ENCODE results near the gene SORT1. TPM values are rescaled to one million over a fixed set of nuclear protein-coding genes. Genes with fewer than 3 reads are reported as not detected.
"Not testable (repeated sequence)": the region's sequence is repeated elsewhere in the genome, so short reads cannot be mapped to it uniquely, and the experiment has no call there.

Gene SORT1
- total and polyA plus RNA-seq, 2 of the 4 experiments (the other 2 are of a cell fraction), result 15.8 to 16.7 TPM

GRCh38 chr1:109306832-109307273 is 90.9 kb downstream of the SORT1 start, which contains the start of gene MYBPHL:
Gene MYBPHL (minus strand): TSS chr1:109307011. CDS start chr1:109306991, 20 bp downstream.
- Histone ChIP-seq H3K4me3 (ENCODE audit: insufficient read depth, low read depth, low read length) (no peak within 1 kb of the TSS), H3K23ac (ENCODE audit: low read depth, low read length) (no peak within 1 kb of the TSS), H3K18ac (ENCODE audit: low read depth, low read length) (no peak within 1 kb of the TSS; the same call in 1 of the 2 replicates), H3K27ac (ENCODE audit: insufficient read depth, low read length) (no peak within 1 kb of the TSS), H3K4ac (ENCODE audit: low read depth, low read length) (peak within 1 kb of the TSS; percentile 46; the same call in 1 of the 2 replicates), H4K91ac (ENCODE audit: insufficient read depth, low read depth, low read length) (peak within 1 kb of the TSS; percentile 19; the same call in 1 of the 2 replicates), H2BK5ac (ENCODE audit: low read depth, low read length, poor library complexity, severe bottlenecking) (no peak within 1 kb of the TSS), H4K8ac (ENCODE audit: low read depth in 2 of 2, low read length in 2 of 2) (no peak within 1 kb of the TSS; a peak in 1 of 4 replicates), H3K9me3 (ENCODE audit: control insufficient read depth, insufficient read depth, low read length) (no peaks in the 10 kb centered on the region), H3K56ac (ENCODE audit: extremely low read depth, insufficient read depth, low read length) (no peak within 1 kb of the TSS), H2AK5ac (ENCODE audit: low read depth, low read length) (peak within 1 kb of the TSS; percentile 48; the same call in 1 of the 2 replicates), H3K4me1 (ENCODE audit: control insufficient read depth, insufficient read depth, low read length) (peaks cover 17% of the 10 kb centered on the region), H4K5ac (ENCODE audit: low read depth, low read length) (no peak within 1 kb of the TSS), H3K27me3 (ENCODE audit: control insufficient read depth, insufficient read depth, low read length) (no peaks in the 10 kb centered on the region), H3K14ac (replicated peaks; ENCODE audit: low read depth, low read length) (peak within 1 kb of the TSS; percentile 30; the same call in 1 of the 2 replicates), H3K79me1 (ENCODE audit: low read depth in 1 of 2, low read length in 2 of 2) (no peaks in the 10 kb centered on the region), H2BK15ac (ENCODE audit: low read depth, low read length) (peak within 1 kb of the TSS; percentile 20; the same call in 1 of the 3 replicates), H3K9me1 (ENCODE audit: insufficient read depth, low read length) (peaks cover 17% of the 10 kb centered on the region), H2BK120ac (ENCODE audit: low read depth, low read length) (0 out of 2 replicates have a peak within 1 kb of the TSS, but pooled peaks have one; percentile 1), H2AK9ac (replicated peaks; ENCODE audit: low read depth, low read length, poor library complexity) (peak within 1 kb of the TSS; percentile 7), H2AFZ (replicated peaks; ENCODE audit: low read length, poor library complexity) (no peak within 1 kb of the TSS), H3K9ac (ENCODE audit: low read depth, low read length) (no peak within 1 kb of the TSS), H4K20me1 (ENCODE audit: insufficient read depth, low read length) (peaks cover 3% of the 10 kb centered on the region; the same call in 1 of the 2 replicates), H2BK20ac (ENCODE audit: low read depth, low read length) (no peak within 1 kb of the TSS), H3K36me3 (ENCODE audit: control insufficient read depth, insufficient read depth, low read length) (no peaks in the 10 kb centered on the region), H3K4me2 (ENCODE audit: low read depth, low read length) (no peak within 1 kb of the TSS)
- intact Hi-C loops (cut with micrococcal nuclease), result no loop called here
- ATAC-seq (ENCODE audit: low read depth), result no peak
- TF ChIP-seq RCOR1 (IDR thresholded peaks at IDR 0.05; ENCODE audit: insufficient replicate concordance, low read length), result no peak
- DNase-seq, result no peak
- in situ Hi-C loops (cut with MboI; ENCODE audit: low sequenced_read_pairs), result no loop called here
- ChIA-PET POLR2A (ENCODE audit: unreplicated experiment) (no interaction called here), CTCF (interaction anchor here (1.0 to 1.1 kb wide), 2 partner anchors 24 to 30 kb away, joined by 3 to 4 read pairs; partner anchors contain the start of gene PSRC1)
- WGBS, 2 experiments (ENCODE audit: extremely low coverage in 2 of 2, insufficient read length in 1 of 2), result no CpG with 5 or more reads among the region's 7 CpGs
- dilution Hi-C loops (cut with HindIII; ENCODE audit: low sequenced_read_pairs, unreplicated experiment), result no loop called here
- BruUV-seq (replicated peaks), result no TSS peak

DNA sequence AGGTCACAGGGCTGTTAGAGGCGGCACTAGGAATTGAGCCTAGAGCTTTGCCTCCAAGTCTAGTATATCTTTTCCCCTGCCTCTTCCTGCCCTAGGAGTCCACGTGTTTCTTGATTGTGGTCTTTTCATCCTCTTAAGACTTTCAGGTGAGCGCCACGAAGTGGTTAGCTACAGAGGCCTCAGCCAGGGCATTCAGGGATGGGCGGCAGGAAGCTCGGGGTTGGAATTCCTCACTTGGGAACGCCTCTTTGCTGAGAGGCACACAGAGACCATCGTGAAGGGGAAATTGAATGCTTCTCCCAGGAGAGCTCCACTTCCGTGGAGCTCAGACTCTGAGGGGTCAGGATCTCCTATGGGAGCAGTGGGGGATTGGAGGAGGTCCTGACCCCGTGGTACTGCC is 91.7 kb downstream of the SORT1 start:
- H4K20me1 ChIP-seq (ENCODE audit: insufficient read depth, low read length); H3K4me2 ChIP-seq (ENCODE audit: low read depth, low read length); H2AFZ ChIP-seq (replicated peaks; ENCODE audit: low read length, poor library complexity); H3K14ac ChIP-seq (replicated peaks; ENCODE audit: low read depth, low read length); H2AK9ac ChIP-seq (replicated peaks; ENCODE audit: low read depth, low read length, poor library complexity); H2BK15ac ChIP-seq (ENCODE audit: low read depth, low read length); dilution Hi-C loops (cut with HindIII; ENCODE audit: low sequenced_read_pairs, unreplicated experiment); H3K36me3 ChIP-seq (ENCODE audit: control insufficient read depth, insufficient read depth, low read length); H3K4ac ChIP-seq (ENCODE audit: low read depth, low read length); H3K79me1 ChIP-seq (ENCODE audit: low read depth in 1 of 2, low read length in 2 of 2); CTCF ChIA-PET; H3K9ac ChIP-seq (ENCODE audit: low read depth, low read length); H3K27me3 ChIP-seq (ENCODE audit: control insufficient read depth, insufficient read depth, low read length); H3K56ac ChIP-seq (ENCODE audit: extremely low read depth, insufficient read depth, low read length); ATAC-seq (ENCODE audit: low read depth); H3K4me3 ChIP-seq (ENCODE audit: insufficient read depth, low read depth, low read length); H2BK5ac ChIP-seq (ENCODE audit: low read depth, low read length, poor library complexity, severe bottlenecking); H3K9me3 ChIP-seq (ENCODE audit: control insufficient read depth, insufficient read depth, low read length); BruUV-seq (replicated peaks); H2BK120ac ChIP-seq (ENCODE audit: low read depth, low read length); in situ Hi-C loops (cut with MboI; ENCODE audit: low sequenced_read_pairs); DNase-seq; intact Hi-C loops (cut with micrococcal nuclease); H2AK5ac ChIP-seq (ENCODE audit: low read depth, low read length); H3K27ac ChIP-seq (ENCODE audit: insufficient read depth, low read length); H3K23ac ChIP-seq (ENCODE audit: low read depth, low read length); H3K18ac ChIP-seq (ENCODE audit: low read depth, low read length); H4K91ac ChIP-seq (ENCODE audit: insufficient read depth, low read depth, low read length); POLR2A ChIA-PET (ENCODE audit: unreplicated experiment); H4K5ac ChIP-seq (ENCODE audit: low read depth, low read length); H4K8ac ChIP-seq (ENCODE audit: low read depth in 2 of 2, low read length in 2 of 2); H2BK20ac ChIP-seq (ENCODE audit: low read depth, low read length): not testable (repeated sequence)
- Histone ChIP-seq H3K4me1 (ENCODE audit: control insufficient read depth, insufficient read depth, low read length) (peaks cover 17% of the 10 kb centered on the region), H3K9me1 (ENCODE audit: insufficient read depth, low read length) (peaks cover 17% of the 10 kb centered on the region)
- WGBS, 2 experiments (ENCODE audit: extremely low coverage in 2 of 2, insufficient read length in 1 of 2), result 87% methylated on average over 3 of the region's 10 CpGs; no CpG with 5 or more reads in 1 of the 2 experiments
